AG20443 (cell line): ENCODE data around the gene SLC18A2.
A peak's percentile ranks its signal among the peaks of the same experiment; 100 is the strongest.
"Not testable (repeated sequence)": the region's sequence is repeated elsewhere in the genome, so short reads cannot be mapped to it uniquely, and the experiment has no call there.

Experiments used
- DNase-seq: peaks from one replicate; pipeline ENCODE4 v3.0.0; 2012; ENCODE audit warnings: low spot score, mixed read lengths

The SLC18A2 gene

DNA sequence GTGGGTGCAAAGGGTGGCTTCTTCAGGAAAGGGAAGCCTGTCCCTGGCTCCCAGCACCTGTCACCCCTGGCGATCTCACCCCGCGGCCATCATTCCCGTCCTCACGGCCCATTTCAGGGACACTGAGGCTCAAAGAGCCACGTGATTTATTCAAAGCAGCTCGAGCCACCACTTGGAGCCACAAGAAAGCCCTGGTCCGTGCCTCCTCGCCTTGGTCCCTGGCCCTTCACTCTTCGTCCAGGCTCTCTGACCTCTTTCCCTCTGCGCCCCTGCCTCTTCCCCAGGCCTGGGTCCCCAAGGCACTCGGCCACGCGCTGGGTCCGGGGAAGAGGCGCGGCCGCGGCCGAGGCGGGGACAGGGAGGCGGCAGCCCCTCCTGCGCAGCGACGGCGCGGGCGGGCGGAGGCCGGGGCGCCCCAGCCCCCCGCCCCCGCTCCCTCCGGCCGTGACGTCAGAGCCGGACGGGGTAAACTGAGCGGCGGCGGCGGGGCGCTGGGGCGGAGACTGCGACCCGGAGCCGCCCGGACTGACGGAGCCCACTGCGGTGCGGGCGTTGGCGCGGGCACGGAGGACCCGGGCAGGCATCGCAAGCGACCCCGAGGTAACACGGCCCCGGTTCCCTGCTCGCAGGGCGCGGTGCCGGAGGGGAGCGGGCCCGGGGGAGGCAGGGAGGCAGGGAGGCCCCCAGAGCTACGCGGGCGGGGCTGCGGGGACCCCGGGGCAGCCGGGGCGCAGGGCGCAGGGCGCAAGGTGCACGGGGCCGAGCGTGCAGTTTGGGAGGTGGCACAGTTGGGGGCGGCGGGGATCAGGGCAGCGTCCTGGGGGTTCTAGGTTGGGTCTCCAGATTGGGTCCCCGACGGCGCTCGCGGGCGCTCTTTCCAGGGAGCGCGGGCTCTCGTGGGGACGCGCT, at the start of gene SLC18A2:
TSS of gene SLC18A2 (plus strand) at position 494 of the 909 bp plus-strand sequence. CDS start 580 bp downstream, outside the sequence.
- DNase-seq: no peak

DNA sequence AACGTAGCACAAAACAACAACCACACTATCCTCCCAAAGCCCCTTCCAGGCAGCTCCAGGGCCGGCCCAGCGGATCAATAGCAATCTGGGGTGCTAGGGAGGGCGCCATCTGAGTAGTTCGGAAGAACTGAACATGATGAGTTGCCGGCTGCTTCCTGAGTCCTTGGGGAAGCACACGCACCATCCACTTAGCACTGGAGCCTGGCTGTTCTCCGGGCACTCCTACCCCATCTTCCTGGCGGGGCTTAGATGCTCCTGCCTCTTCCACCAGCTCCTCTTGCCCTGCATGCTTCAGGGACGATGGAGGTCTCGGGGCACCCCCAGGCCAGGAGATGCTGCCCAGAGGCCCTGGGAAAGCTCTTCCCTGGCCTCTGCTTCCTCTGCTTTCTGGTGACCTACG, 43.7 kb upstream of the SLC18A2 start, which contains the start of gene KCNK18:
TSS of gene KCNK18 (plus strand) at position 301 of the 400 bp plus-strand sequence. CDS start at position 301, 0 bp downstream.
- no peak for DNase-seq

DNA sequence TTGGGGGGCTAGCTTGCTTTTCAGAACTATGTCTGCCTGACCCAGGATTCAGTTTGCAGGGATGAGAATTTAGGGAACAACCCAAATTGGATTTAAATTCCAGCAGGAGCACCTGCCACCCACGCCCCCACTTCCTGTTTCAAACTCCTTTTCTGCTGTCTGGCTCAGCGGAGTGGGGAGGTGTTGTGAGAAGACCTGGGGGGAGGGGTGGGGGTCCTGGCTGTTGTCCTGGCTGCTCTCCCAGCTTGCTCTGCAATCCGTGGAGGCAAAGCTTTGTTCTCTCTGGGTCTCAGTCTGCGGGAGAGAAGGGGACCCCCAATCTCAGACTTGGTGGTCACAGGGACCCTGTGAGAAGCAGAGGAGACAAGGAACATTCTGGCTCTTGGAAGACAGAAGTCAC, 42.8 kb upstream of the SLC18A2 start:
- no peak for DNase-seq

DNA sequence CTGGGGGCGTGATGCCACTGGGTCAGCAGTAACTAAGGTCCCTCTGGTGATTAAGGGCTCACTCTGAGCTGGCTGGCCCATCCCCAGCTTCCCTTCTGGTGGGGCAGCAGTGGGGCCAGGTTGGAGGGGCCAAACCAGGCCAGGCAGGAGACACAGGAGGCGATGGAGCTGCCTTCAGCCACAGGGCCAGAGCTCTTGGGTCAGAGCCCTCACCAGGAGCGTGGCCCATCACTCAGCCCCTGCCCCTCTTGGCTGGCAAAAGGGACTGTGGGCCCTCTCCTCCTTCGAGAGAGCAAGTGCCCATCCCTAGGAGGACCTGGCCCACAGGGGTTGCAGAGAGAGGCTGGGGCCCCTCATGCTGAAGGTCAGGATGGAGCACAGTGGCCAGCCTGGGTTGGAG, 39.1 kb upstream of the SLC18A2 start:
- DNase-seq: no peak

DNA sequence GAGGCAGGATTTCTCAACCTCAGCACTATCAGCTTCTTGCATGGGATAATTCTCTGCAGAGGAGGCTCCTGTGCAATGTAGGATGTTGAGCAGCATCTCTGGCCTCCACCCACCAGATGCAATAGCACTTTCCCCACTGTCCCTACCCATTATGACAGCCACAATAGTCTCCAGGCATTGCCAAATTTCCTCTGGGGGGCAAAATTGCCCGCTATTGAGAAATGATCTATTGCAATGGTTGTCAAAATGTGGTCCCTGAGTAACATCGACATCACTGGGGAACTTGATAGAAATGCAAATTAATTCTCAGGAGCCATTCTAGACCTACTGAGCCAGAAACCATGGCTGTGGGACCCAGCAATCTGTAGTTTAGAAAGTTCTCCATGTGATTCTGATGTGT, 36.6 kb upstream of the SLC18A2 start:
- DNase-seq: no peak

DNA sequence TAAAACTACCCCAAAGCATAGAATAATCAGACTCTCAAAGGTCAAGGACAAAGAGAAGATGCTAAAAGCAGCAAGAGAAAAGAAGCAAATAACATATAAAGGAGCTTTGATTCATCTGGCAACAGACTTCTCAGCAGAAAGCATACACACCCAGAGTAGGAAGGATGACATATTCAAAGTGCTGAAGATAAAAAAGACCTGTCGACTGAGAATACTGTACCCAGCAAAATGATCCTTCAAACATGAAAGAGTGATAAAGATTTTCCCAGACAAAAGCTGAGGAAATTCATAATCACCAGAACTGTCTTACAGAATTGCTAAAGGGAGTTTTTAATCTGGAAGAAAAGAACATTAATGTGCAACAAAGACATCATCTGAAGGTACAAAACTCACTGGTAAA, 28.7 kb upstream of the SLC18A2 start:
- DNase-seq: no peak

DNA sequence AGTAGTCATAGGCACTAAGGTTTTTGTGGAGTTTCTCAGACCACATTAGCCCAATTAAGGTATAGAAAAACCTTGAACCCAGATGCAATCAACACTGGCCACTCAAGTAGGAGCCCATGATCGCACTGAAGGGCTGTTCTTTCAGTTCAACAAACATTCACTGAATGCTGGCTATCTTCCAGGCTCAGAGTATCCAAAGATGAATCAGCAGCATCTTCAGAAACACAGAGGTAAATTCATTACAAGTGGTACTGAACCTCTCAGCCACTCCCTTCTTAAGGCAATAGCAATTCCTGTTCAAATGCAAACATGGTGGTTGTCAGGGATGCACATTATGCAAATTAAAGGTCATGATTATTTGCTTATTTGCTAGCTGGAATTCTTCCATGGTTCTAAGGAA, 26.5 kb upstream of the SLC18A2 start:
- DNase-seq: no peak

DNA sequence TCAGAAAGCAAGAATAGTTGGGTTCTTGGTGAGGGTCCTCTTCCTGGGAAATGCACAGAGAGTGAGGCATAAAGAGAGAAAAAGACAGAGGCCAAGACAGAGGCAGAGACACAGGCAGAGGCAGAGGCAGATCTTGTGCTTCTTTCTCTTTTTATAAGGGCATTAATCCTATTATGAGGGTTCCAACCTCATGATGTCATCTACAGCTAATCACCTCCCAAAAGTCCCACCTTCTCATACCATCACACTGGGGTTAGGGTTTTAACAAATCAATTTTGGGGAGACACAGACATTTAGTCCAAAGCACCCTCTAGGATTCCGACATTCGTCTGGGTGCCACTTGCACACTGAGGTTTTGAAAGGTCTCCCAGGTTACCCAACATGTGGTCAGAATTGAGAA, 25.8 kb upstream of the SLC18A2 start:
- no peak for DNase-seq

DNA sequence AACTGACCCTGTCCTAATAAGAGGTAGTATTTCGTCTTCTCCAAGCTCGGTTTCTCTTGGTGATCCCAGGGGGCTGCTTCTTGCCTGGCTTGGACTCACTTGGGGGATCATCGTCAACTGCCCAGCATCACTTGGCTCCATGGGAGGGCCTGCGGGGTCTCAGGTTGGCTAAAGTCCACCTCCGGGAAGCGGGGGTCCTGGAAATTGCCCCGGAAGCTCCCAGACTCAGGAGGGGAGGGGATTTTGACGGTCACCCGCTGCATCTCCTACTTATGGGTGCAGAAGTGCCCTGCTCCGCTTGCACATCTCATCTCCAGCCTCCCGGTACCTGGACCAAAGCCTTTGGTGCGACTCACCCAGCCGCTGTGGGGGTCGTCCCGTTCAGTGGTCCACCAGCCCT, 24.9 kb upstream of the SLC18A2 start:
- DNase-seq: no peak

DNA sequence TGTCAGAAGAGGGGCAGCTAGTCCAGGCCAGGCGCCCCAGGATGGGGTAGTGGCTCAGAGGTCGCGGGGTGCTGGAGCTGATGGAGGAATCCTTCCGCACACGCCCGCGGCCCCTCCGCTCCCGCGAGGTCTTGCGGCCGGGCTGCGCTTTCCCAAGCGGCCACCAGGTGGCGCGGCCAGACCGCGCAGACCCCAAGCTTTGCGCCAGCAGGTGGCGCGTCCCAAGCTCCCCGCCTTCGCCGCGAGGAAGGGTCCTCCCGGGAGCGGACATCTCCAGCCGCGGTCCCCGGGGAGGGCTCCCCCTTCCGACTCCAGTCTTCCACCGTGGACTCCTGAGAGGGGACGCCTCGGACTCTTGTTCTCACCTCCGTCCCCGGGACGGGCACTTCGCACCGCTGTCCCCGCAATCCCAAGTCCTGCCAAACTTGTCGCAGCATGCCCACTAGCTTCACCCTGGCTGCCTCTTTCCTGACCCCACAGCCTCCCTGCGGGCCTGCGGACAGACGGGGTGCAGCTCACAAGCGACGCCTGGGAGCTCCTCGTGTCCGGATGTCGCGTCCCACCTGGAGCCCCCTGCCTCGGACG, 24.2 kb upstream of the SLC18A2 start:
- DNase-seq: peak; percentile 94

DNA sequence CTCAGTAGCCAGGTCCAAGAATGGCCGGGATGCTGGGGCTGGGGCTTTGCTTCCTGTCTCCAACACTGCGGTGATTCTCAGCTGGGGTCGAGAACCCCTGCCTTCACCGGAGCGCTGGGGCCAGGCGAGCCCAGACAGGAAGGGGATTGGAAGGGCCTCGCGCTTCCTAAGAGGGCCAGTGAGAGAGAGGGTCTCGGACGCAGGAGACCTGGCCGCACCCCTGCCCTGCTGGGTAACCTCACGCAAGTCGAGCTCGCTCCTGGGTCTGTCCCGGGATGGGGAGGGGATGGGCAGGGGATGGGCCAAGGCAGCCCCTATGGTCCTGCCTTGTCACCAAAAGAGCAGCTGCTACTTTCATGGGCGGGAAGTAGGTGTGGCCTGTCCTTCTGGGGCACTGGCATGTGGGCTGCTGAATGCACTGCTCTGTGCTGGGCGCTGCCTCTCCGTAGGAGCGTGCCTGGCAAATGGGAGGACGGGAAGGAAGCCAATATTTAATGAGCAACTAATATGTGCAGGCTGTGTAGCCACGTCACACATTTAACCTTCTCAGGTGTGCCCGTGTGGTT, 23.6 kb upstream of the SLC18A2 start:
- DNase-seq: peak; percentile 63

DNA sequence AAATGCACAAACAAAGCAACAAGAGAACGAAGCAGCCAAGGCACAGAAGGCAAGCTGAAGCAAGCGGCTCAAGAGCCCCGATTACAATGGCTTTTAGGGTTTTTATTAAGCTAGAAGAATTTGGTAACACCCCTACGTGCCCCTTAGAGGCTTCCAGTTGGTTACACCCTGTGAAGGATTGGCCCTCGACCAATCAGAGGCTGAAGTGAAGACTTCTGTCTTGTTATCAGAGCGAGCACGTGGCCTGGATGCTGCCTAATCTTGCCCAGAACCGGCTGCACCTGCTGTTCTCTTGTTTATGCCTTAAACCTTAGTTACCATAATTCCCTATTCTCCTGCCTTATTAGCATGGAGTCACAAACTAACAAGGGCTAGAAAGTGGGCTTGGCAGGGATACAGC, 22.3 kb upstream of the SLC18A2 start:
- DNase-seq: no peak

DNA sequence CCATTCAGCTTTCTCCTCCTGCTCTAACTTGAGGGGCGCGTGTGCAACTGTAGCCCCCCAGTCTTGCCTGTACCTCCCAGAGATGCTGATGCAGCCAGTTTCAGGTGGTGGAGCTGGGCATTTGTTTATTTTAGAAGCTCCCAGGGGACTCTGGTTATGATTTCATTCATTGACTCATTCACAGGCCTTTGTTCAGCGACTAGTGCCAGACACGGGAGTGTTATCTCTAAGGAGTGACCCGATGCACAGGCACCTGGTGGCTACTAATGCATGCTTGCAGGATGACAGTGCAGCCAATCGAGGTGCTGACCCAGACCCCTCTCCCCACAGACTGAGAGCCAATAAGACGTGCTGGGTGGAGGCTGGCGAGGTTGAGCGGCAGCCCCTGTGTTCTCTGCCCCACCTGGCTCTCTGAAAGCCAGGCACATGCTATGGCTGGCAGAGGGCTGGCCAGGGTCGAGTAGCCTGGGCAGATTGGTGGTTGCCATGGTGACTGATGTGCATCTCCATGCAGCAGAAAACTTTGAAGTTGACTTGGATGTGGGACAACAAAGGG, 19.7 kb upstream of the SLC18A2 start:
- DNase-seq: no peak

DNA sequence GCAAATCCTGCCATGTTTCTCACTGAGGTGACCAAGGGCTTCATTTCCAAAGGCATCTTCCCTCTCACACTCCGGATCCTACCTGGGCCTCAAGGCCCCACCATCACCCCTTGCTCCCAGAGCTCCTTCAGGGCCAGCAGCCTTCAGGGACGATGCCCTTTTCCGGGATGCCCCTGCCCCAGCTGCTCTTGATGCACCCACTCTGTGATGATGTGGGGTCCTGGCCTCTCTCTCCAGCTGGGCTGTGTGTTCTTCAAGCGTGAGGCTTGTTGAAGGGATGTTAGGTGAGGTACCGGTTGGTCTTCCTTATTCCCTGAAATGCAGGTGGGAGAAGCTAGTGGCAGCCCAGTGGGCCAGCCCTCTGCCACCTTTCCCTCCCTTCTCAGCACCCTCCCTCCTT, 18.4 kb upstream of the SLC18A2 start:
- DNase-seq: no peak

DNA sequence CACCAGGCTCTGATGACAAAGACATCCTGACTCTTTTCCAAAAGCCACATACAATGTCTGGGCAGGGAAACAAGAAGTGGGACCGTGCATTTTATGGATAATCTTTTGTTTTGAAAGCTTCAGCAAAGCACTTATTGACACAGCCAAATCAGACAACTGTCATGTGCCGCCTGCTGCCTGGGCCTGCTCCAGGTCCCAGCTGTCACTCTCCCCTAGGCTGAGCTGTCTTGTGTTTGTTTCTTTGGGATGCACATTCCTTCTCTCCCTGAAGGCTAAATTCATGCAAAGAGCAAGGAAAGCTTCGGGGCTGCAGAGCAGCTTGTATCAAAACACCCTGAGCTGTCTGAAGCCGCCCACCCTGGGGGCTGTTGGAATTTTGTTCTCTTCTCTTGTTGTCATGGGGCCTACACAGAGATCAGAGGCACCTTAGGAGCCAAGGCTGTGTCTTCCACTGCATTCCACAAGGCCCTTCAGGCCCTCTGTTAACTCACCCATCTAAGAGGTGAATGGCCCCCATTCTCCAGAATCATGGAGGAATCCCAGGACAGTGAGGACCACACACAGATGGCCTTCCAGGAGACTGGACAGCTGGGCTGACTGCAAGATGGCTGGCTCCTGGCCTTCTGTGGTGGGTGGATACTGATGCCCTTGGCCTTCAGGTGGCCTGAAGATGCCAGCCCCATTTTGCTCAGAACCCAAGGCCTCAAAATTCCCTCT, 17.8 kb upstream of the SLC18A2 start:
- DNase-seq: no peak

DNA sequence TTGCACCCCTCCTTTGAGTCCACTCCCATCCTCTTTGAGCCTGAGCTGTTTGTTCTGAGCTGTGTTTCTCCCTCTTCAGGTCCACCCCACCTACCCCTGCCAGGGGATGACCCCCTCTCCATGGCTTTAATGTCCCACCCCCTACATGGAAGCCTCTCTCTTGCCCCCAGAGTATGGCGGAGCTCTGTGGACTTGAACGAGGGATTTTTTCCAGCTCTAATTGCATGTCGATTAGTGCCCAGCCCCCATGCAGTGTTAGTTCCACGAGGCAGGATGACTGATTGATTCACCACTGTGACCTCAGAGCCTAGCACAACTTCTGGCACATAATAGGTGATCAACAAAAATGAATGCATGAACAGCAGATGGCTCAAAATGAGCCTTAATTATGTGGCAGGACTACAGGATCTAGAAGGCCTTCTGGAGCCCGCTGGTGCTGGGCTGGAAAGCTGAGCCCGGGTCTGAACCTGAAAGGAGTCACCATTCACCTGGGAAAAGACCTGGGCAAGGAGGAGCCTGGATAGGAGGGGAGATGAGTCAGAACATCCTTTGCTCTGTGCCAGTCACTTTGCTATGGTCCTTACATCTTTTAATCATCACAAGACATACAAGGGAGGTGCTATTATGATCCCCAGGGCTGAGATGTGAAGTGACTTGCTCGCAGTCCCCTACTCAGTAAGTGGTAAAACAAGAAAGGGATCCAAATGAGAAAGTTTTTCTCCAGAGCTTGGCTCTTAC, 17.1 kb upstream of the SLC18A2 start:
- DNase-seq: no peak

DNA sequence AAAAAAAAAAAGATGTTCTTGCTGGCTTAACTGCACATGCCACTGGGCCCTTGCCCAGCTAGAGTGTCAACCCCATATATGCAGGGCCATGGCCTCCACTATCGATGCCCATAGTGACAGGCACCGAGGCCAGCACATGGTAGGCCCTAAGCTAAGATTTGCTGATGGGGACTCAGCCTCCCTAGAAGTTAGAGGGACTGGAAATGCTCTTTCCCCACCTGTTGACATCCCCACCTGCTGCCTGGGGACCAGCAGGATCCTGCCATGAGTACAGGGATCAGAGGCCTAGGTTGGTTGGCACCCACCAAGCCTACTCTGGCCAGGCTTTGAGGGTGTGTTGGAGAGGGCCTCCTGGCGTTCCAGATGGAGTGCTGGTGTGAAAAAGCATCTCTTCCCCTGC, 16.0 kb upstream of the SLC18A2 start:
- no peak for DNase-seq

DNA sequence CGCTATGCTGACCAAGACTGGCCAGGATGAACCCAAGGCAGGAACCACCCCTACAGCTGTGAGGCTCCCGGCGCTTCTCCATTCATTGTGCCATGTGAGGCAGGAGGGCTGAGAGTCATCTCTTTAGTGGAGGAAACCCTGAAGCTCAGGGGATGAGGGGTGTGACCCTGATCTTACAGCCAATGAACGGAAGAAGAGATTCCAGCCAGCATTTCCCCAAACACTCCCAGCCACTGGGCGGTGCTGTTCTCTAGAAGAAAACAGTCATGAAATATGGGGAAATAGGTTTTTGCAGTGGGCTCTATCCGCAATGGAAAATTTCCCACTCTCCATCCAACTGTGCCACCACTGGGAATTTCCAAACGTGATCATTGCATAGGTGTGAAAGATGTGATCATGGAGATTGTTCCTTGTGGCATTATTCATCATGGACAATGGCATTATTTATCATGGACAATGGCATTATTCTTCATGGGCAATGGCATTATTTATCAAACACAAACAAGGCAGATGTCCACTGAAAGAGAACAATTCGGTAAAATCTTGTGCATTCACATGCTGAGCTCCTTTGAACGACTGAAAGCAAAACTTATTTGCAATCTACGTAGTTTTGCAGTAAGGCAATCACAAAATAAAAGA, 14.0 kb upstream of the SLC18A2 start:
- DNase-seq: peak; percentile 76

DNA sequence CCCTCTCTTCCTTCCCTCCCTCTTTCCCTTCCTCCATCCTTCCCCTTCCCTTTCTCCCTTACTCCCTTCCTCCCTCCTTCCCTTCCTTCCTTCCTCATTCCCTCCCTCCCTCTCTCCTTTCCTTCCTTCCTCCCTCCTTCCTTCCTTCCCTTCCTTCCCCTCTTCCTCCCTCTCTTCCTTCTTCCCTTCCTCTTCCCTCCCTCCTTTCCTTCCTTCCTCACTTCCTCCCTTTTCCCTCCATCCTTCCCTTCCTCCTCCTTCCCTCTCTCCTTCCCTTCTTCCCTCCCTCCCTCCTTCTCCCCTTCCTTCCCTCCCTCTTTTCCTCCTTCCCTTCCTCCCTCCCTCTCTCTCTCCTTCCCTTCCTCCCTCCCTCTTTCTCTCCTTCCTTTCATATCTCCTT, 12.7 kb upstream of the SLC18A2 start:
- no peak for DNase-seq

DNA sequence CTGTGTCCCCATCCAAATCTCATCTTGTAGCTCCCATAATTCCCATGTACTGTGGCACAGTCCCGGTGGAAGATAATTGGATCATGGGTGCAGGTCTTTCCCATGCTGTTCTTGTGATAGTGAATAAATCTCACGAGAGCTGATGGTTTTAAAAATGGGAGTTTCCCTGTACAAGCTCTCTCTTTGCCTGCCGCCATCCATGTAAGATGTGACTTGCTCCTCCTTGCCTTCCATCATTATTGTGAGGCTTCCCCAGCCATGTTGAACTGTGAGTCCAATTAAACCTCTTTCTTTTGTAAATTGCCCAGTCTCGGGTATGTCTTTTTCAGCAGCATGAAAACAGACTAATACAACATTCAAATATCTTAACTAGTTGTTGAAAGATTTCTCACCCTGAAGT, 10.8 kb upstream of the SLC18A2 start:
- DNase-seq: not testable (repeated sequence)

DNA sequence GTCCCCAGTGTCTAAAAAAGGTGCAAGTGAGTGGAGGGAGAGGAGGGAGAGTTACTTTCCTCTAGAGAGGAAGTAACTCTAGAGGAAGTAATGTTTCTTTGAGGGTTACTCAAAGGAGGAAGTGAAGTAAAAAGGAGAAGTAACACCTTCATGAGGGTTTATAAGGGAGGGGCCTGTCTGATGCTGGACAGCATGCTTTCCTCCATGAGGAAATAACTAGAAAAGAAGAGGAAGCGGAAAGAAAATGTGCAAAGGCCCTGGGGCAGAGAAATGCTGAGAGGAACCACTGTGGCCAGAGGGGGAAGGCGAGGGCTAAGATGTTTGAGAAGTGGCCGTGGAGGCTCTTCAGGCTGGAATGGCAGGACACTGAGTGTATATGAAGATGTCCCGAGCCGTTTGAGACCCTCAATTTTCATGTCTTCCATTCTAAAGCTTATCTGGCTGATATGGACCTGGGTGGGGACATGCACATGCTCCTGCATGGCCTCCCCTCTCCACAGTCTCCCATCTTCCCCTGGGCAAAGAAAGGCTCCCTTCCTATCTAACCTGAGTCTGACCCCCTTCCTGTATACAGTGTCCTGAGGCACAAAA, 3.4 kb upstream of the SLC18A2 start:
- DNase-seq: no peak
